ENCODE measurements around the gene PTDSS2.
"Not testable (repeated sequence)": the region's sequence is repeated elsewhere in the genome, so short reads cannot be mapped to it uniquely, and the experiment has no call there.

PTDSS2 gene

GRCh38 chr11:506238-506994 is 56.3 kb downstream of the PTDSS2 start:
- DNase-seq (ENCODE audit: low read depth), result peak; percentile 97

GRCh38 chr11:506995-507726 is 57.1 kb downstream of the PTDSS2 start, which contains the start of gene RNH1:
Gene RNH1, minus strand, starts transcription at chr11:507242. Its CDS starts 5,080 bp downstream, at chr11:502162.
- DNase-seq (ENCODE audit: low read depth), result peak; percentile 95

- DNase-seq (ENCODE audit: low read depth), result no peak
Measured at GRCh38 chr11:507727-508515, 57.8 kb downstream of the PTDSS2 start.

GRCh38 chr11:508956-509355 is 58.9 kb downstream of the PTDSS2 start:
- no peak for DNase-seq (ENCODE audit: low read depth)

- DNase-seq (ENCODE audit: low read depth), result no peak
Measured at GRCh38 chr11:512761-513595, 62.9 kb downstream of the PTDSS2 start.

- DNase-seq (ENCODE audit: low read depth), result no peak
Measured at GRCh38 chr11:514606-515005, 64.5 kb downstream of the PTDSS2 start.

- DNase-seq (ENCODE audit: low read depth), result no peak
Measured at GRCh38 chr11:515131-515530, 65.1 kb downstream of the PTDSS2 start.

- DNase-seq (ENCODE audit: low read depth), result no peak
Measured at GRCh38 chr11:516400-516799, 66.3 kb downstream of the PTDSS2 start.

GRCh38 chr11:516918-517685 is 67.0 kb downstream of the PTDSS2 start:
- DNase-seq (ENCODE audit: low read depth), result not testable (repeated sequence)

- peak; percentile 99 for DNase-seq (ENCODE audit: low read depth)
Measured at GRCh38 chr11:518463-519202, 68.6 kb downstream of the PTDSS2 start.

GRCh38 chr11:520428-521176 is 70.5 kb downstream of the PTDSS2 start:
- no peak for DNase-seq (ENCODE audit: low read depth)

GRCh38 chr11:521177-521688 is 71.2 kb downstream of the PTDSS2 start:
- DNase-seq (ENCODE audit: low read depth), result no peak

GRCh38 chr11:526192-526591 is 76.1 kb downstream of the PTDSS2 start:
- no peak for DNase-seq (ENCODE audit: low read depth)

- DNase-seq (ENCODE audit: low read depth), result no peak
Measured at GRCh38 chr11:528166-528814, 78.2 kb downstream of the PTDSS2 start.

GRCh38 chr11:528815-529727 is 79.0 kb downstream of the PTDSS2 start:
- DNase-seq (ENCODE audit: low read depth), result no peak

- DNase-seq (ENCODE audit: low read depth), result no peak
Measured at GRCh38 chr11:529728-530411, 79.8 kb downstream of the PTDSS2 start.

Data from EH (cell line).